ENCODE measurements around the gene NEGR1.

DNA sequence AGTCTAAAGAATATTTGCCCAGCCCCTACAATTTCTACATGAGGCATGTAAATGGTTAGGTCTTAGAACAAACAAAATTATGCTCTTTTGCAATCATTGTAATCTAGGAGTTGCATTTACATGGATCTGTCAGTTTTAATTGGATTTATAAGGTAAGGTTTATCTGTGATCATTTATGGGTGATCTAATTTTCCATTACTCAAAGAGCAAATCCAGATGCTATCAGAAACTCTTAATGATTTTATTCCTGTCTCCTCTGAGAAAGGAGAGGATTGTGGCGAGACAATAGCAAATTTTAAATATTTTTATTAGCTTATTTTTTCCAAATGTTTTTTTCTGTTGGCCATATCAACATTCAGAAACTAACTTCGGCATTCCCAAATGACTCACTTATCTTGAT is 14.2 kb upstream of the NEGR1 start:
- TF ChIP-seq EZH2 (IDR thresholded peaks at IDR 0.05; ENCODE audit: insufficient read depth, low read length): no peak
- TF ChIP-seq, protein P1, sequence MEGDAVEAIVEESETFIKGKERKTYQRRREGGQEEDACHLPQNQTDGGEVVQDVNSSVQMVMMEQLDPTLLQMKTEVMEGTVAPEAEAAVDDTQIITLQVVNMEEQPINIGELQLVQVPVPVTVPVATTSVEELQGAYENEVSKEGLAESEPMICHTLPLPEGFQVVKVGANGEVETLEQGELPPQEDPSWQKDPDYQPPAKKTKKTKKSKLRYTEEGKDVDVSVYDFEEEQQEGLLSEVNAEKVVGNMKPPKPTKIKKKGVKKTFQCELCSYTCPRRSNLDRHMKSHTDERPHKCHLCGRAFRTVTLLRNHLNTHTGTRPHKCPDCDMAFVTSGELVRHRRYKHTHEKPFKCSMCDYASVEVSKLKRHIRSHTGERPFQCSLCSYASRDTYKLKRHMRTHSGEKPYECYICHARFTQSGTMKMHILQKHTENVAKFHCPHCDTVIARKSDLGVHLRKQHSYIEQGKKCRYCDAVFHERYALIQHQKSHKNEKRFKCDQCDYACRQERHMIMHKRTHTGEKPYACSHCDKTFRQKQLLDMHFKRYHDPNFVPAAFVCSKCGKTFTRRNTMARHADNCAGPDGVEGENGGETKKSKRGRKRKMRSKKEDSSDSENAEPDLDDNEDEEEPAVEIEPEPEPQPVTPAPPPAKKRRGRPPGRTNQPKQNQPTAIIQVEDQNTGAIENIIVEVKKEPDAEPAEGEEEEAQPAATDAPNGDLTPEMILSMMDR (IDR thresholded peaks at IDR 0.05; ENCODE audit: insufficient read depth, low read depth, low read length): no peak
